Type B pancreatic cell (in vitro differentiated cells): ENCODE results near the gene TBC1D22B. TPM values are rescaled to one million over a fixed set of nuclear protein-coding genes. Genes with fewer than 3 reads are reported as not detected.
A peak's percentile ranks its signal among the peaks of the same experiment; 100 is the strongest.

Experiments used
- DNase-seq: peaks from one replicate; pipeline ENCODE4 v3.0.0; 2021; ENCODE audit warnings: mixed read lengths; ENCODE audit not compliant: unreplicated experiment; ENCODE audit errors: extremely low spot score
- H3K27ac Mint-ChIP-seq: 2 replicates; pipeline ENCODE4 v1.8.0; 2021; ENCODE audit warnings: mild to moderate bottlenecking, mixed read lengths
- H3K27me3 Mint-ChIP-seq: 2 replicates; pipeline ENCODE4 v1.8.0; 2021; ENCODE audit warnings: mixed read lengths
- H3K36me3 Mint-ChIP-seq: 2 replicates; pipeline ENCODE4 v1.8.0; 2021; ENCODE audit warnings: mixed read lengths
- H3K4me1 Mint-ChIP-seq: one replicate; pipeline ENCODE4 v1.8.0; 2021; ENCODE audit warnings: mixed read lengths; ENCODE audit not compliant: unreplicated experiment
- H3K4me3 Mint-ChIP-seq: 2 replicates; pipeline ENCODE4 v1.8.0; 2021; ENCODE audit warnings: mild to moderate bottlenecking, mixed read lengths
- H3K9me3 Mint-ChIP-seq: 2 replicates; pipeline ENCODE4 v1.8.0; 2021; ENCODE audit warnings: mixed read lengths
- CTCF ChIP-seq: fragments of 200-600 bp; sonication (generic); conservative IDR thresholded peaks from 2 replicates; pipeline ENCODE4 v1.5.0; 2021; ENCODE audit warnings: antibody characterized with exemption, mild to moderate bottlenecking
- total RNA-seq: library from RNA; stranded (reverse); gene quantifications from 2 replicates; pipeline ENCODE4 v1.2.1, GENCODE V29; 2021; ENCODE audit warnings: low replicate concordance

The TBC1D22B gene
- total RNA-seq, 1 donor from 2014 or later, result 13.6 TPM

- no peak for TF ChIP-seq CTCF
- Mint-ChIP-seq H3K36me3 (peaks cover 49% of the 10 kb centered on the region), H3K4me1 (peaks cover 12% of the 10 kb centered on the region), H3K27ac (no peak overlapping the region), H3K4me3 (no peak overlapping the region), H3K27me3 (no peaks in the 10 kb centered on the region), H3K9me3 (no peaks in the 10 kb centered on the region)
- DNase-seq, result no peak
Measured at GRCh38 chr6:37298958-37299357, 41.4 kb downstream of the TBC1D22B start.

GRCh38 chr6:37299990-37300389, 42.4 kb downstream of the TBC1D22B start:
- Mint-ChIP-seq H3K4me1 (peaks cover 15% of the 10 kb centered on the region), H3K9me3 (no peaks in the 10 kb centered on the region), H3K4me3 (no peak overlapping the region), H3K36me3 (peaks cover 55% of the 10 kb centered on the region), H3K27me3 (no peaks in the 10 kb centered on the region), H3K27ac (no peak overlapping the region)
- DNase-seq, result no peak
- TF ChIP-seq CTCF, result no peak

- H3K4me1 Mint-ChIP-seq, result peaks cover 15% of the 10 kb centered on the region
- no peak for DNase-seq
- no peaks in the 10 kb centered on the region for H3K9me3 Mint-ChIP-seq
- H3K36me3 Mint-ChIP-seq, result peaks cover 42% of the 10 kb centered on the region
- TF ChIP-seq CTCF, result no peak
- H3K4me3 Mint-ChIP-seq, result no peak overlapping the region
- H3K27me3 Mint-ChIP-seq, result no peaks in the 10 kb centered on the region
- no peak overlapping the region for H3K27ac Mint-ChIP-seq
Measured at GRCh38 chr6:37302086-37302686, 44.6 kb downstream of the TBC1D22B start.

- Mint-ChIP-seq H3K36me3 (peaks cover 36% of the 10 kb centered on the region), H3K4me1 (peaks cover 22% of the 10 kb centered on the region), H3K27ac (peak overlapping the region; percentile 64), H3K4me3 (peak overlapping the region; percentile 8), H3K27me3 (no peaks in the 10 kb centered on the region), H3K9me3 (no peaks in the 10 kb centered on the region)
- TF ChIP-seq CTCF, result no peak
- no peak for DNase-seq
Measured at GRCh38 chr6:37303091-37303660, 45.6 kb downstream of the TBC1D22B start.

- Mint-ChIP-seq H3K27me3 (no peaks in the 10 kb centered on the region), H3K9me3 (no peaks in the 10 kb centered on the region), H3K4me3 (peak overlapping the region; percentile 8), H3K36me3 (peaks cover 34% of the 10 kb centered on the region), H3K4me1 (peaks cover 26% of the 10 kb centered on the region), H3K27ac (peak overlapping the region; percentile 64)
- DNase-seq, result no peak
- peak; percentile 74 for TF ChIP-seq CTCF
Measured at GRCh38 chr6:37303891-37304503, 46.4 kb downstream of the TBC1D22B start.
